ENCODE measurements around the gene SGCA. TPM values are rescaled to one million over a fixed set of nuclear protein-coding genes. Genes with fewer than 3 reads are reported as not detected.

The SGCA gene
- total and polyA plus RNA-seq, 2 of the 13 experiments (the other 11 are each of a cell fraction or from before 2014, with no cell fraction given), result not detected

- TF ChIP-seq RBM22 (optimal IDR thresholded peaks at IDR 0.05; ENCODE audit: low read length) (no peak), MAFG (CRISPR knock-in tag; IDR thresholded peaks at IDR 0.05) (no peak), KLF15 (CRISPR knock-in tag; IDR thresholded peaks at IDR 0.05; ENCODE audit: borderline replicate concordance) (no peak), ZNF383 (CRISPR knock-in tag; IDR thresholded peaks at IDR 0.05; ENCODE audit: borderline replicate concordance) (0 out of 2 replicates have a peak, but pooled peaks have one; percentile 36), HES4 (CRISPR knock-in tag; IDR thresholded peaks at IDR 0.05; ENCODE audit: borderline replicate concordance) (no peak), SP140L (CRISPR knock-in tag; IDR thresholded peaks at IDR 0.05; ENCODE audit: borderline replicate concordance) (no peak), EZH2 (conservative IDR thresholded peaks at IDR 0.05; ENCODE audit: low read depth, low read length) (0 out of 2 replicates have a peak, but pooled peaks have one; percentile 3), MAZ (IDR thresholded peaks at IDR 0.05; ENCODE audit: borderline replicate concordance, low read depth, low read length) (no peak; the same call in 1 of the 2 replicates), MAZ (CRISPR knock-in tag; IDR thresholded peaks at IDR 0.05; ENCODE audit: low read depth) (no peak), PLRG1 (conservative IDR thresholded peaks at IDR 0.05) (no peak), ZNF713 (CRISPR knock-in tag; IDR thresholded peaks at IDR 0.05) (no peak), ATAD3A (CRISPR knock-in tag; IDR thresholded peaks at IDR 0.05) (no peak), TAF15 (IDR thresholded peaks at IDR 0.05; ENCODE audit: low read depth, low read length, poor library complexity, severe bottlenecking) (no peak), SRSF9 (IDR thresholded peaks at IDR 0.05; ENCODE audit: borderline replicate concordance, insufficient read depth, low read depth, low read length, poor library complexity, severe bottlenecking) (no peak)
- TF ChIP-seq, protein P1, sequence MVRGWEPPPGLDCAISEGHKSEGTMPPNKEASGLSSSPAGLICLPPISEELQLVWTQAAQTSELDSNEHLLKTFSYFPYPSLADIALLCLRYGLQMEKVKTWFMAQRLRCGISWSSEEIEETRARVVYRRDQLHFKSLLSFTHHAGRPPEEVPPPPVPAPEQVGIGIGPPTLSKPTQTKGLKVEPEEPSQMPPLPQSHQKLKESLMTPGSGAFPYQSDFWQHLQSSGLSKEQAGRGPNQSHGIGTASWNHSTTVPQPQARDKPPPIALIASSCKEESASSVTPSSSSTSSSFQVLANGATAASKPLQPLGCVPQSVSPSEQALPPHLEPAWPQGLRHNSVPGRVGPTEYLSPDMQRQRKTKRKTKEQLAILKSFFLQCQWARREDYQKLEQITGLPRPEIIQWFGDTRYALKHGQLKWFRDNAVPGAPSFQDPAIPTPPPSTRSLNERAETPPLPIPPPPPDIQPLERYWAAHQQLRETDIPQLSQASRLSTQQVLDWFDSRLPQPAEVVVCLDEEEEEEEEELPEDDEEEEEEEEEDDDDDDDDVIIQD (CRISPR knock-in tag; IDR thresholded peaks at IDR 0.05; ENCODE audit: low read depth), result no peak
- TF ChIP-seq, protein P2, sequence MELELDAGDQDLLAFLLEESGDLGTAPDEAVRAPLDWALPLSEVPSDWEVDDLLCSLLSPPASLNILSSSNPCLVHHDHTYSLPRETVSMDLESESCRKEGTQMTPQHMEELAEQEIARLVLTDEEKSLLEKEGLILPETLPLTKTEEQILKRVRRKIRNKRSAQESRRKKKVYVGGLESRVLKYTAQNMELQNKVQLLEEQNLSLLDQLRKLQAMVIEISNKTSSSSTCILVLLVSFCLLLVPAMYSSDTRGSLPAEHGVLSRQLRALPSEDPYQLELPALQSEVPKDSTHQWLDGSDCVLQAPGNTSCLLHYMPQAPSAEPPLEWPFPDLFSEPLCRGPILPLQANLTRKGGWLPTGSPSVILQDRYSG (CRISPR knock-in tag; IDR thresholded peaks at IDR 0.05), result no peak
- TF ChIP-seq, protein P3, sequence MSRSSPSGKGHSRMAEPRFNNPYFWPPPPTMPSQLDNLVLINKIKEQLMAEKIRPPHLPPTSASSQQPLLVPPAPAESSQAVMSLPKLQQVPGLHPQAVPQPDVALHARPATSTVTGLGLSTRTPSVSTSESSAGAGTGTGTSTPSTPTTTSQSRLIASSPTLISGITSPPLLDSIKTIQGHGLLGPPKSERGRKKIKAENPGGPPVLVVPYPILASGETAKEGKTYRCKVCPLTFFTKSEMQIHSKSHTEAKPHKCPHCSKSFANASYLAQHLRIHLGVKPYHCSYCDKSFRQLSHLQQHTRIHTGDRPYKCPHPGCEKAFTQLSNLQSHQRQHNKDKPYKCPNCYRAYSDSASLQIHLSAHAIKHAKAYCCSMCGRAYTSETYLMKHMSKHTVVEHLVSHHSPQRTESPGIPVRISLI (CRISPR knock-in tag; IDR thresholded peaks at IDR 0.05; ENCODE audit: borderline replicate concordance), result no peak
- TF ChIP-seq, protein P4, sequence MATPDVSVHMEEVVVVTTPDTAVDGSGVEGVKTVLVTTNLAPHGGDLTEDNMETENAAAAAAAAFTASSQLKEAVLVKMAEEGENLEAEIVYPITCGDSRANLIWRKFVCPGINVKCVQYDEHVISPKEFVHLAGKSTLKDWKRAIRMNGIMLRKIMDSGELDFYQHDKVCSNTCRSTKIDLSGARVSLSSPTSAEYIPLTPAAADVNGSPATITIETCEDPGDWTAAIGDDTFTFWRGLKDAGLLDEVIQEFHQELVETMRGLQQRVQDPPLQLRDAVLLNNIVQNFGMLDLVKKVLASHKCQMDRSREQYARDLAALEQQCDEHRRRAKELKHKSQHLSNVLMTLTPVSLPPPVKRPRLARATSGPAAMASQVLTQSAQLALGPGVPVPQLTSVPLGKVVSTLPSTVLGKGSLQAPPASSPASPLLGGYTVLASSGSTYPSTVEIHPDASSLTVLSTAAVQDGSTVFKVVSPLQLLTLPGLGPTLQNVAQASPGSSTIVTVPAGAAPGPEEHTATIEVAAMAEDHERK (CRISPR knock-in tag; IDR thresholded peaks at IDR 0.05; ENCODE audit: low read depth), result no peak
Observed at GRCh38 chr17:50210240-50211225, 44.7 kb downstream of the SGCA start (continued).
